ENCODE data around the gene PHF21A. TPM values are rescaled to one million over a fixed set of nuclear protein-coding genes. Genes with fewer than 3 reads are reported as not detected.

The PHF21A gene
- total RNA-seq, 4 donors from 2014 or later = 12.1 to 83.3 (median 29.3) TPM

DNA sequence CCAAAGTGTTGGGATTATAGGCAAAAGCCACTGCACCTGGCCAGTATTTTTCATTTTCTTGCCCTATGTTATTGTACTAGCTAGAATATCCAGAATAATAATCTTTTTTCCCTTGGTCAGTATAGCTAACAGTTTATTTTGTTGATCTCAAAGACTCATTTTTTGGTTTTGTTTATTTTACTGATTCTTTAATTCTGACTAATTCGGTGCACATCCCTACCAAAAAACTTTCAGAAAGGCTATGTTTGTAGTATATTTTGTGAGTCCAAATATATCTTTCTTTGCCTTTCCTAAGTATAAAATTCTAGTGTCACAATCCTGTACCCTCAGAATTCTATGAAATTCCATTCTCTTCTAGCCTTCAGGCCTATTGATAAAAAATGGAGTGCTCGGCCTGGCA lies 84.3 kb downstream of the PHF21A start:
- no peak for DNase-seq
- Histone ChIP-seq H3K4me1 (no peaks in the 10 kb centered on the region), H3K4me3 (no peak overlapping the region), H3K36me3 (no peaks in the 10 kb centered on the region), H3K9me3 (no peaks in the 10 kb centered on the region), H3K27me3 (no peaks in the 10 kb centered on the region), H3K27ac (no peak overlapping the region)
- TF ChIP-seq POLR2A (IDR thresholded peaks at IDR 0.05) (no peak), CTCF (IDR thresholded peaks at IDR 0.05) (no peak)
- intact Hi-C loops (cut with DNase I; ENCODE audit: low total_unique reads) = no loop called here

GRCh38 chr11:46036009-46036408 lies 85.2 kb downstream of the PHF21A start:
- no peaks in the 10 kb centered on the region for H3K9me3 ChIP-seq
- no peaks in the 10 kb centered on the region for H3K36me3 ChIP-seq
- intact Hi-C loops (cut with DNase I; ENCODE audit: low total_unique reads) = no loop called here
- DNase-seq = no peak
- H3K27me3 ChIP-seq = no peaks in the 10 kb centered on the region
- TF ChIP-seq CTCF (IDR thresholded peaks at IDR 0.05) (no peak), POLR2A (IDR thresholded peaks at IDR 0.05) (no peak)
- H3K4me3 ChIP-seq = no peak overlapping the region
- H3K4me1 ChIP-seq = no peaks in the 10 kb centered on the region
- no peak overlapping the region for H3K27ac ChIP-seq

DNA sequence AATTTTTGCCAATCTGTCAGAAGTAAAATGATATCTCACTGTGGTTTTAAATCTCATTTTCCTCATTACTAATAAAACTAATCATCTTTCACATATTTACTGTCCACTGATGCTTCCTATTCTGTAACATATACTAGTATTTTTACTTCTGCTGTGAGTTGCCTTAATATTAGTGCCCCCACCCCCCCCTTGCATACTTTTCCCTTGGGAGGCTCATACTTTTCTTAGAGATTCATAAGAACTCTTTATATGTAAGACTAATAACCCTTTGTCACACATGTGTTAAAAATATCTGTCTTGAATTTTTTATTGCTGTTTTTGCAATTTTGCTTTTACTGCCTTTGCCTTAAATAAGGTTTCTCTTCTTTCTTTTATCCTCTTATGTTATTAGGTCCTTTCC lies 87.2 kb downstream of the PHF21A start:
- TF ChIP-seq CTCF (IDR thresholded peaks at IDR 0.05) (no peak), POLR2A (IDR thresholded peaks at IDR 0.05) (no peak)
- Histone ChIP-seq H3K36me3 (no peaks in the 10 kb centered on the region), H3K4me1 (no peaks in the 10 kb centered on the region), H3K4me3 (no peak overlapping the region), H3K9me3 (no peaks in the 10 kb centered on the region), H3K27ac (no peak overlapping the region), H3K27me3 (no peaks in the 10 kb centered on the region)
- no peak for DNase-seq
- intact Hi-C loops (cut with DNase I; ENCODE audit: low total_unique reads) = no loop called here

- no peak overlapping the region for H3K27ac ChIP-seq
- no peak for DNase-seq
- intact Hi-C loops (cut with DNase I; ENCODE audit: low total_unique reads) = no loop called here
Measured at GRCh38 chr11:46026606-46027293, 94.5 kb downstream of the PHF21A start.

More at GRCh38 chr11:46026606-46027293, 94.5 kb downstream of the PHF21A start:
- no peaks in the 10 kb centered on the region for H3K9me3 ChIP-seq
- no peak overlapping the region for H3K4me3 ChIP-seq
- H3K4me1 ChIP-seq = no peaks in the 10 kb centered on the region
- H3K27me3 ChIP-seq = no peaks in the 10 kb centered on the region
- TF ChIP-seq POLR2A (IDR thresholded peaks at IDR 0.05) = no peak
- TF ChIP-seq CTCF (IDR thresholded peaks at IDR 0.05) = no peak
- H3K36me3 ChIP-seq = no peaks in the 10 kb centered on the region

Measured in uterus (tissue), 4 donors.